DLD1 (cell line): Measurements from ENCODE around the gene TOM1L2.
"Not testable (repeated sequence)": the region's sequence is repeated elsewhere in the genome, so short reads cannot be mapped to it uniquely, and the experiment has no call there.

Source experiments
- in situ Hi-C: cut with HindIII; loops from 2 replicates; pipeline ENCODE4 v1.10.0; 2017; ENCODE audit warnings: low sequenced_read_pairs

Gene TOM1L2

DNA sequence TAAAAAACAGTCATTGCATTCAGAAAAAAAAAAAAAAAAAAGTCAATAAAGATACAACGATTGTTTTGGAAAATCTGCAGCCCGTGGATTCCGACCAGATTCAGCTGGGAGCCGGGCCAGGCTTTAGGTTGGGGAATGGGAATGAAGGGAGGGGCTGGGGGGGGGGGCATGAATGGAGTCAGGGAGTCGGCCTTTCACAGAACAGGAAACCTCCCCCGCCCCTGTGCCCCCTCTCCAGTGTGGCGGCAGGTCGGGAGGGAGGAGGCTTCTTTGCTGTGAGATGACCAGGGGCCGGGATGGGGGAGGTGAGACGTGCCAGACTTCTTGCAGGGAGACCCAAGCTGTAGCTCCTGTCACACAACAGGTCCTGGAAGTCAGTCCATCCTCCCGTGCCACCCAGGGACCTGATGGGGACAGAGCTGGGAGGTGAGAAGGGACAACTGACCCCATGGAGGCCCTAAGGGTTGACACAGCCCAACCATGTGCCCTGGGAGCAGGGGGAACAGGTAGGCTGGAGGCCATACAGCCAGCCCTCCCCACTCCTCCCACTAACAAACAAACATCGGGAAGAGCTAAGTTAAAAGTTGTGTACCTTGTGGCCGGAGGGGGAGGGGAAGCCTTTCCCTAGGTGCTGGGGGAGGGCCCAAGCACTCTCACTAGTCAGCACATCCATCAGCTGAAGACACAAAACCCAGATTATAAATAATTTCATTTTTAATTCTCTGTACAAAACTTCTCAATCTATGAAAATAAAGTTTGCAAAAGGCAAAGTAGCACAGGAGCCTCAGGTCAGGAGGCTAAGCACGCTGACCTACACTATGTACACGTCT lies 160.6 kb downstream of the TOM1L2 start:
- in situ Hi-C loops = no loop called here

DNA sequence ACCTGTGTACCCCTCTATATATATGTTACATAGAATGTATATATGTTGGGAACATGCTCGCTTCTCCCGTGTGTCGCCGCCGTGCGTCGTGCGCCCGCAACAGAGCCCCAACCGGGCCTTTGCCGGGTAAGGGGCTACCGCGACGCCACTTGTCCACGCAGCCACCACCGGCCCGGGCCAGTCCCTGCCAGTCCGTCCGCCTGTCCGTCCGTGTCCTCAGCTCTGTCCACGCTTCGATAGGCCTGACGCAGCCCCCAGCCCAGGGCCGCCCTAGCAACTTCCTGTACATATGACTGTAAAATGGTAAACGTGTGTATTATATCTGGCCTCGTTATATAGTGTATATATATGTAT lies 161.3 kb downstream of the TOM1L2 start:
- in situ Hi-C loops = no loop called here

DNA sequence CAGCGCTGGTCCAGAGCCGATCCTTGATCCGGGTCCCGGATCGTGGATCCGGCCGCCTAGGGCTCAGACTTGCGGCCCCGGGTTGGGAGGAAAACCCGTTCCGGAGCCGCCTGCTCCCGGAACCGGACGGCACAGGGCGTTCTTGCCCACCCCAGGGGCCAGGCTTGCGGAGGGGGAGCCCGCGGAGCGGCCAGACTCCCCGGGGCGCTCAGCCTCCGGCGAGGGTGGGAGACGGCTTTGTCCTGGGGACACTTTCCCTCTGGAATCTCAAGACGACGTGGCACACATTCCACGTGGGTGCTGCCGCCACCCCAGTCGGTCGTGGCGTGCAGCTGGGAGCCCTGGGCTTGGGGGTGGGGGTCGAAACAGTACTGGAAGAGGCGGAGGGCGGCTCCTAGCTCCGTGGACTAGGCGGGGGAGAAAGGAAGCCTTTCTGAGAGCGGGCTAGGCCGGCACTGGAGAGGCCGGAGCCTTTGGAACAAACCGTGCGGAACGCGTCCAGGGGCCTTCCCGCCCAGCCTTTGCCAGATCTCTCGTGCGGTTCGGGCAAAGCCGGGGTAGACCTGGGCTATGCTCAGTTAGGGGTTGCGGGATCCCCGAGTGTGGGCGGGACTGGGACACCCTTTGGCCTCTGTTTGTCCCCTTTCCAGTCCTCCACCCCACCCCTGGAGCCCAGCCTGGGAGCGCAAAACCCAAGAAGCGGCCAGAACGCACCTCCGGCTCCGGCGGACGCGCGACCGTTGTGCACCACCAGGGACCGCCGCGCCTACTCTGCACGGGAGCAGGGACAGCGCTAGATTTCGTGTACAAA lies 161.9 kb downstream of the TOM1L2 start:
- in situ Hi-C loops = no loop called here

DNA sequence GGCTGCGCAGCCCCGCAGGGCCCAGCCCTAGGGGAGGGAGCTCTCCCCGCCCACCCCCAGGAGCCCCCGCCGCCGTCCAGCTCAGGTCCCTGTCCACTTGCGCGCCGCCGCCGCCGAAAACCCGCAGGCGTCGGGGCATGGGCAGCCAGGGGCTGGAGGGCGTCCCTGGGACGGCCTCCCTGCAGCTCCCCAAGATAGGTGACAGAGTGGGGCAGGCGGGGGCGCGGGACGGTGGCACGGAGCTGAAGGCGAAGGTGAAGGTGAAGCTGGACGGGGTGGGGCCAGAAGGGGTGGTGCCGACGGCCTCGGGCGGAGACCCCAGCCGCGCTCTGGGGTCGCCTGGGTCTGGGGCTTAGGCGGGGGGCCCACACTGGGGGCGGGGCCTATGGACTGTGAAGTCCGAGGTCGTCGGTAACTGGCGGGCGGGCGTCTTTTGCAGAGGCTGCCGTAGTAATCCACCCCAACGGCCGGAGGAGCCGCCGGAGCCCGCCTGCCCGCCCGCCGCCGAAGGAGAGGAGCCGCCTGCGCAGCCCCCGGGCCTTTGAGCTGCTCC lies 162.6 kb downstream of the TOM1L2 start:
- in situ Hi-C loops = no loop called here

DNA sequence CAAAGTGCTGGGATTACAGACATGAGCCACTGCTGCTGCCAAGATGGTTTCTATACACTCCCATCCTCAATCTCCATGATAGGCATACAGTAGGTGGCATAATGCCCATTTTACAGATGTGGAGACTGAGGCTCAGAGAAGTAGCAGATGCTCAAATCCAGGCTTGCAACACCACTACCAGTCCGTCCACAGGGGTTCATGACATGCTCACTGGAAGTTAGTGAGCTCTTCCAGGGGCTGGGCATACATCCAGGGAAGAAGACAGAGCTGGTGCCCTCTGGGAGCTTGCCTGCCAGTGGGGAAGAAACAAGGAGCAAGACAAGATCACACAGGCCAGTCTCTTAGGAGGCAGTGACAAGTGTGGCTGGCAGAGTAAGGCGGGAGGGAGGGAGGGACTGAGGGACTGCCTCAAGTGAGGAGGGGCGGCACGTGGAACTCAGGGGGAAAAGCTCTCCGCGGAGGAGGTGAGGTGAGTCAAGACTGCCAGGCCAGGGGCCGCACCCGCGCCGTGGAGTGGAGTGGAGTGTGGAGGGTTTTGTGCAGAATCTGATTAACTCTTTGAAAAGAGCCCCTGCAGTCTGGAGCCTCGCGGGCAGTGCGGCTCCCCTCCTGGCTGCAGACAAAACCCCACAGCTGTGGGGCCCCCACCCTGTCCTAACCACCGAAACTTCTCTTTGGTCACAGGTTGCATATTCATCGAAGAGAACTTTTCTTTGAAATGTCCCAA lies 163.3 kb downstream of the TOM1L2 start:
- in situ Hi-C loops = no loop called here

DNA sequence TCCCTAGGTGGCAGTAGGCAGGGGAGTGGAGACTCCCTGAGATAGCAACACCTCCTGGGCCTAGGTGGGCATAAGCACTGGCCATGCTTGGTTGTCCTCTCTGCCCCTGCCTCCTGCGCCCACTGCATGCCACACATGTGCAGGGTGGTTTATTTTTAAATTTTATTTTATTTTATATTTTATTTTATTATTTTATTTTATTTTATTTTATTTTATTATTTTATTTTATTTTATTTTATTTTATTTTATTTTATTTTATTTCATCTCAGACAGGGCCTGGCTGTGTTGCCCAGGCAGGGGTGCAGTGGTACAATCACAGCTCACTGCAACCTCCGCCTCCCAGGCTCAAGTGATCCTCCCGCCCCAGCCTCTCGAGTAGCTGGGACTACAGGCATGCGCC lies 164.0 kb downstream of the TOM1L2 start:
- in situ Hi-C loops = not testable (repeated sequence)

DNA sequence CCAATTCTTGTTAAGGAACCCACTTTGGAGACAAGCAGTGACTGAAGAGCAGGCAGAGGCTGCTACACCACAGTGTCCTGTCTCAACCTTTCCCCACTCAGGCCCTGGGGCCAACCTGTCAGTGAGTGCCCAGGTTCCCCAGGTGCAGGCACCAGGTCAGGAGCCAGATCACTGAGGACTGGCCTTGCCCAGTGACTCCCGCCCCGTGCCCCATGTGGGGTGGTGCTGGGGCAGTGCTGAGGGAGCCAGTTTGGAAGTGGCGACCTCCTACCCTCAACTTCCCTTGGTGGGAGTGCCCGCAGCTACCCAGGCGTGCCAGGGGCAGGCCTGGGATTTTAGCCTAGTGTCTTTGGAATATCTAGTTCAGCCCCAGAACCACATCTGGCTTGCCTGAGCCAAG lies 164.8 kb downstream of the TOM1L2 start:
- in situ Hi-C loops = no loop called here

DNA sequence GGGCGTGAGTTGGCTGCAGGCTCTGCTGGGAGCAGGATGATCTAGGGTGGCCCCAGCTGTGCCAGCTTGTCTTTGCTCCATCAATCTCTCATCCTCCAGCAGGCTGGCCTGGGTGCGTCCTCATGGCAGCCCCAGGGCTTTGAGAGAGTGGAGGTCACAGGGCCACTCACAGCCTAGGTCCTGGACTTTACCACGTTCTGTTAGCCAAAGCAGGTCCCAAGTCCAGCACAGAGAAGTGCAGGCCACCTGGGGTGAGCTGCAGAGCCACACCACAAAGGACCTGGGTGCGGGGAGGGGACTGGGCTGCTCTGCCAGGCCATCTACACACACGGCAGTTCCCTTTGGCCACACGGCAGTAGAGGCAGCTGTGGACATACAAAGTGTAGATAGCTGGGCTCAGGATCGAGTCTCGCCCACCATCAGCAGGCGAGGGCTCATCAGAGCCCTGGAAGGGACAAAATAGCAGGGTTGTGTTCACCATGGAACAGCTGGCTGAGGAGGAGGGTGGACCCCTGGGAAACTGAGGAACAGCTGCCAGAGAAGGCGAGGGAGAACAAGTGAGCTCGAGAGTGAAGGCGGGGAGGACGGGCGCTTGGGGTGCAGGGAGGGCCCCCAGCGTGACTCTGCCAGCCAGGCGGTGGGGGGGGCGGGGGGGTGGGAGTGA lies 165.5 kb downstream of the TOM1L2 start:
- in situ Hi-C loops = no loop called here

DNA sequence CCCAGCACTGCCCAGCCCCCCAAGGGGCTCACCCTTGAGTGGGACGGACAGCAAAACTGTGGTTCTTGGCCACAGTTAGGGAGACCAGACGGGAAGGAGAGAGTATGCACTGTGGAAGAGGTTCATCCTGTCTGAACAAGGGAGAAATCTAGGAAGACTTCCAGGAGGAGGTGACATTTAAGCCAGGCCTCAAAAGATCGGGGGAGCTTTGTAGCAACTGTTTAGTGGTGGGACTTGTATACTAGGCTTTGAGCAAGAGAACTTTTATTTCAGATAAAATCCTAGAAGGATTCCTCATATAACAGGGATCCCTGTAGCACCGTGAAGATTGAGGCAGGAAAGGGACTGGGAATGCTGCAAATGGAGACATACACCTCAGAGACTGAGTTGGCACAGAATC lies 166.2 kb downstream of the TOM1L2 start:
- in situ Hi-C loops = no loop called here

DNA sequence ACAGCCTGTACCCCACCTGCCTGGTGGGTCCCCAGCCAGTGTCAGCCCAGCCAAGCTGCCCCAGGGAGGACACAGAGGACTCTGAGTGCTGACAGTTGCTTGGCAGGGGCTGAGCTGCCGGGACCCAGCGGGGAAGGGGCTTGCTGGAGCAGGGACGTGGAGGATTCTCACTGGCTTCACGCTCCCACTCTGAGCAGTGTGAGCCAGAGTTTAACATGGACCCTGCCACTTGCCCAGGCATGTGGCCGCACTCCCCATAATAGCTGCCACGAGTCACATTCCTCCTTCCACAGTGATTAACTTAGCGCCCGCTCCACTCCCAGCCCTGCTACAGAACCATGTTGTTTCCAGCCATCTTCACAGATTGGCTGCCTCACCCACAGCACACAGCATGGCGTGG lies 166.6 kb downstream of the TOM1L2 start:
- in situ Hi-C loops = no loop called here

DNA sequence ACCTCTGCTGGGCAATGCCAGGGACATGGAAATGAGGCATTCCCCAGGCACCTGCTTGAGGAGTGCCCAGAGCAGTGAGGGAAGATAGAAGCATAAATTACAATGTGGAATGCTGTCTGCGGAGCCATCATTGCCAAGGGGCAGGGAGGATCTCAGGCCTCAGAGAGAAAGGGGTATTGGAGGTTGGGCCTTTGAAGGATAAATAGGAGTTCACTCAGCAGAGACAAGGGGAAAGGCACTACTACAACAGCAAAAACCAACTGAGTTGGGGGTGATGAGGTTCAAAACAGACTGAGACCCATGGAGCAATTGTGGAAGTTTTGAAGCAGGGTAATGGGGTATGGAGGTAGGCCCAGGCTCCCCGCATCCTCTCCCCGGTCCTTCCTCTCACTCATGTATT lies 168.2 kb downstream of the TOM1L2 start:
- in situ Hi-C loops = no loop called here

DNA sequence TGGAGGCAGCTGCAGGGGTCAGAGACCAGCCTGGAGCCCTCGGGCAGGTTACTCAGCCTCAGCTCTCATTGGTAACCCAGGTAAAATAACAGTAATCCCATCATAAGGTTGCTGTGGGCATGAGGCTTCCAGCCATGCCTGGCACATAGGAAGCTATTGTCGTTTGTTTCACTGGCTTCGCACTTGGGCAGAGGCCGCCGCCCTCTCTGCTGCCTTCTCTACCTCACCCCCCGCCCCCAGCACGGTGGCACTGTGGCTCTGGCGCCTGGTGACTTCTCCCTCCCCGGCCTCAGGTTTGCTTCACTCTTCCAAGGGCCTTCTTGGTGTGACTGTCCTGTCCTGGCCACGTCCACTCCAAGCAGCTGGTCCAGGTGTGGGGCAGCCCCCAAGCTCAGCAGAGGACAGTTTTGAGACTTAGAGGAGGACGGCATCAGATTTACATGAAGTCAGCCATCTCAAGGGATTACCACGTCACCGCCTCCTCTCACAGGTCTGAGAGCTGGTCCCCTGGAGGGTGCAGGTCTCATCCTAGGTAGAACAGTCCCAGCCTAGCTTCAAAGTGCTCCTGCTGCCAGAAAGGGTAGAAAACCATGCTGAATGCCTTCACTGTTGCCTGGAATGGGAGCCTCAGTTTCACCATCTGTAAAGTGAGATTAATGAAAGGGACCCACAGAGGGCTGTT lies 170.3 kb downstream of the TOM1L2 start:
- in situ Hi-C loops = no loop called here

DNA sequence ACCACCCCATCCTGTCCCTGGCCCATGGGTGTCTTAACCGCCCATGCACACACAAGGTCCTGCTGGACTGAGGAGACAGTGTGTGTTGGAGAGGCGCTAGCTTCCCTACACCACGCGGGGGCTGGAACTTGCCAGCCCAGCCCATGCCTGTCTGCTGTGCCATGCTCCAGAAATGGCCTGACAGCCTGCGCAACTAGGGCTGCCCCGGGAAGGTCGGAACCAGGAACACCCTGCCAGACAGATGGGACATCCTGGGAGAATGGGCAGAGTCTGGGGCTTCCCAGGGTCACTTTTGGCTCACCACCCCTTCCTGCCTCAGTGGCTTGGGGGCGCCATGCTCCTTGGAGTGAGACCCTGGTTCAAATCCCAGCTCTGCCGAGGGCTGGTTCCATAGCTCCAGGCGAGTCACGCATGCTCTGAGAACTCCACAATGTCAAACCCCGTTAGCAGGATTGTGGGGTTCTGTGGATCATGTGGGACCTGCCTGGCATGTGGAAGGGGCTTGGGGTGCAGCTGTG lies 171.6 kb downstream of the TOM1L2 start:
- in situ Hi-C loops = no loop called here

DNA sequence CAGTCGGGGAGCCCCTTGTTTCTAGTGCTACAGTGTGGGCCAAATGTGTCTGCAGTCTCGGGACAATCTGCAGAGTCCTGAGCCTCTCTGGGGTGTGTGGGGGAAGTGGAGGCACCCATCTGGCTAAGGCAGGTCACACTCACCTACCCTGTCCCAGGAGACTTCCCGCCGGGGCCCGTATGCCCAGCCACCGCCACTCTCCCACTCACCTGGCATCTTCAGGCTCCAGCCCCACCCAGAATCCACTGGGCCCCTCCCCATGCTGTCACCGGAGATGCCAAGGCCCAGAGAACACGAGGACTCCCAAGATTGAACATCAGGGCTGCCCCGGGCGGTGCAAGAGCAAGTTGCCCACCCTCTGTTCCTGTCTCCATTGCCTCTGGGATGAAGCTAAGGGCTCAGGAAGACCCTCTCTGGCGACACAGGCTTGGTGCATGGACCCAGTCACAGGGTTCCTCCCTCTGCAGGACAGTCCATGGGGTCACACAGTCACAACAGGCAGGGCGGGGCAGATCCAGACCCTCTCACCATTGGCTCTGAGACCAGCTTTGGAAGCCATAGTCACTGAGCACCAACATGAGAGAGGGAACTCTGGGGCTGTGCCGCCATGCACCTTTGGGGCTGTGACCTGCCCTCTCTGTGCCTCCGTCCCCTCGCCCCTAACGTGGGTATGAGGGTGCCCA lies 173.5 kb downstream of the TOM1L2 start:
- in situ Hi-C loops = no loop called here

DNA sequence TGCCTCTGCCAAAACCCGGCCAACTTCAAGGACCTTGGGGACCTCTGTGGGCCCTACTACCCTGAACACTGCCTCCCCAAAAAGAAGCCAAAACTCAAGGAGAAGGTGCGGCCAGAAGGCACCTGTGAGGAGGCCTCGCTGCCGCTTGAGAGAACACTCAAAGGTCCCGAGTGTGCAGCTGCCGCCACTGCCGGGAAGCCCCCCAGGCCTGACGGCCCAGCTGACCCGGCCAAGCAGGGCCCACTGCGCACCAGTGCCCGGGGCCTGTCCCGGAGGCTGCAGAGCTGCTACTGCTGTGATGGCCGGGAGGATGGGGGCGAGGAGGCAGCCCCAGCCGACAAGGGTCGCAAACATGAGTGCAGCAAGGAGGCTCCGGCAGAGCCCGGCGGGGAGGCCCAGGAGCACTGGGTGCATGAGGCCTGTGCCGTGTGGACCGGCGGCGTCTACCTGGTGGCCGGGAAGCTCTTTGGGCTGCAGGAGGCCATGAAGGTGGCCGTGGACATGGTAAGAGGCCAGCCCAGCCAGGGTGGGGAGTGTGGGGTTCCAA lies 174.1 kb downstream of the TOM1L2 start:
- in situ Hi-C loops = no loop called here

DNA sequence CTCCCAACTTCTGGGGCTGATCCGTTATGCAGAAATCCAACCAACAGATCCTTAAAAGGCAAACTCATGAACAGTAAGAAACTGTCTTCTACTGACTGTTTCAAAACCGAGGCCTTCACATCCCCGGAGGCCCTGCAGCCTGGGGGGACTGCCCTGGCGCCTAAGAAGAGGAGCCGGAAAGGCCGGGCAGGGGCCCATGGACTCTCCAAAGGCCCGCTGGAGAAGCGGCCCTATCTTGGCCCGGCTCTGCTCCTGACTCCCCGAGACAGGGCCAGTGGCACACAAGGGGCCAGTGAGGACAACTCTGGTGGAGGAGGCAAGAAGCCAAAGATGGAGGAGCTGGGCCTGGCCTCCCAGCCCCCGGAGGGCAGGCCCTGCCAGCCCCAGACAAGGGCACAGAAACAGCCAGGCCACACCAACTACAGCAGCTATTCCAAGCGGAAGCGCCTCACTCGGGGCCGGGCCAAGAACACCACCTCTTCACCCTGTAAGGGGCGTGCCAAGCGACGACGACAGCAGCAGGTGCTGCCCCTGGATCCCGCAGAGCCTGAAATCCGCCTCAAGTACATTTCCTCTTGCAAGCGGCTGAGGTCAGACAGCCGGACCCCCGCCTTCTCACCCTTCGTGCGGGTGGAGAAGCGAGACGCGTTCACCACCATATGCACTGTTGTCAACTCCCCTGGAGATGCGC lies 174.9 kb downstream of the TOM1L2 start:
- in situ Hi-C loops = no loop called here

DNA sequence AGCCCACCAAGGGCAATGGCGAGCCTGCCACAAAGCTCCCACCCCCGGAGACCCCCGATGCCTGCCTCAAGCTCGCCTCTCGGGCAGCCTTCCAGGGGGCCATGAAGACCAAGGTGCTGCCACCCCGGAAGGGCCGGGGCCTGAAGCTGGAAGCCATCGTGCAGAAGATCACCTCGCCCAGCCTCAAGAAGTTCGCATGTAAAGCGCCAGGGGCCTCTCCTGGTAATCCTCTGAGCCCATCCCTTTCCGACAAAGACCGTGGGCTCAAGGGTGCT lies 175.5 kb downstream of the TOM1L2 start:
- in situ Hi-C loops = no loop called here

DNA sequence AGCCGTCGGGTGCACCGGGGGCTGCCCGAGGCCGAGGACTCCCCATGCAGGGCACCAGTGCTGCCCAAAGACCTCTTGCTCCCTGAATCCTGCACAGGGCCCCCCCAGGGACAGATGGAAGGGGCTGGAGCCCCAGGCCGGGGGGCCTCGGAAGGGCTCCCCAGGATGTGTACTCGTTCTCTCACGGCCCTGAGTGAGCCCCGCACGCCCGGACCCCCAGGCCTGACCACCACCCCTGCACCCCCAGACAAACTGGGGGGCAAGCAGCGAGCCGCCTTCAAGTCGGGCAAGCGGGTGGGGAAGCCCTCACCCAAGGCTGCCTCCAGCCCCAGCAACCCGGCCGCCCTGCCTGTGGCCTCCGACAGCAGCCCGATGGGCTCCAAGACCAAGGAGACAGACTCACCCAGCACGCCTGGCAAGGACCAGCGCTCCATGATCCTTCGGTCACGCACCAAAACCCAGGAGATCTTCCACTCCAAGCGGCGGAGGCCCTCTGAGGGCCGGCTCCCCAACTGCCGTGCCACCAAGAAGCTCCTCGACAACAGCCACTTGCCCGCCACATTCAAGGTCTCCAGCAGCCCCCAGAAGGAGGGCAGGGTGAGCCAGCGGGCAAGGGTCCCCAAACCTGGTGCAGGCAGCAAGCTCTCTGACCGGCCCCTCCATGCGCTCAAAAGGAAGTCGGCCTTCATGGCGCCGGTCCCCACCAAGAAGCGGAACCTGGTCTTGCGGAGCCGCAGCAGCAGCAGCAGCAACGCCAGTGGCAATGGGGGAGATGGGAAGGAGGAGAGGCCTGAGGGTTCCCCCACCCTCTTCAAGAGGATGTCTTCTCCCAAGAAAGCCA lies 176.0 kb downstream of the TOM1L2 start:
- in situ Hi-C loops = no loop called here
